ENCODE data around the gene AAK1.
A peak's percentile ranks its signal among the peaks of the same experiment; 100 is the strongest.

AAK1 gene

GRCh38 chr2:69489793-69490192 is 153.7 kb downstream of the AAK1 start:
- no peaks in the 10 kb centered on the region for H3K27me3 Mint-ChIP-seq
- peak overlapping the region; percentile 64 for H3K27ac Mint-ChIP-seq
- peaks cover 36% of the 10 kb centered on the region for H3K4me1 Mint-ChIP-seq (ENCODE audit: low read depth)
- no peak overlapping the region for H3K4me3 Mint-ChIP-seq
- no peaks in the 10 kb centered on the region for H3K9me3 Mint-ChIP-seq (ENCODE audit: low read depth)
- H3K36me3 Mint-ChIP-seq, result peaks cover 15% of the 10 kb centered on the region

GRCh38 chr2:69483696-69484095 is 159.8 kb downstream of the AAK1 start:
- Mint-ChIP-seq H3K4me1 (ENCODE audit: low read depth) (peaks cover 16% of the 10 kb centered on the region), H3K27me3 (no peaks in the 10 kb centered on the region), H3K4me3 (no peak overlapping the region), H3K9me3 (ENCODE audit: low read depth) (no peaks in the 10 kb centered on the region), H3K36me3 (peaks cover 19% of the 10 kb centered on the region), H3K27ac (no peak overlapping the region)

- H3K36me3 Mint-ChIP-seq, result peaks cover 15% of the 10 kb centered on the region
- peaks cover 22% of the 10 kb centered on the region for H3K4me1 Mint-ChIP-seq (ENCODE audit: low read depth)
Observed at GRCh38 chr2:69483024-69483423, 160.5 kb downstream of the AAK1 start.

GRCh38 chr2:69482471-69482870 is 161.1 kb downstream of the AAK1 start:
- Mint-ChIP-seq H3K27ac (peak overlapping the region; percentile 77), H3K27me3 (no peaks in the 10 kb centered on the region), H3K36me3 (peaks cover 17% of the 10 kb centered on the region)

More at GRCh38 chr2:69483024-69483423, 160.5 kb downstream of the AAK1 start:
- no peaks in the 10 kb centered on the region for H3K27me3 Mint-ChIP-seq
- H3K27ac Mint-ChIP-seq, result peak overlapping the region; percentile 55
- H3K9me3 Mint-ChIP-seq (ENCODE audit: low read depth), result no peaks in the 10 kb centered on the region
- H3K4me3 Mint-ChIP-seq, result no peak overlapping the region

GRCh38 chr2:69481421-69481820 is 162.1 kb downstream of the AAK1 start:
- H3K4me1 Mint-ChIP-seq (ENCODE audit: low read depth), result peaks cover 37% of the 10 kb centered on the region
- H3K36me3 Mint-ChIP-seq, result peaks cover 20% of the 10 kb centered on the region
- no peak overlapping the region for H3K4me3 Mint-ChIP-seq
- H3K27ac Mint-ChIP-seq, result peak overlapping the region; percentile 16
- H3K27me3 Mint-ChIP-seq, result no peaks in the 10 kb centered on the region
- no peaks in the 10 kb centered on the region for H3K9me3 Mint-ChIP-seq (ENCODE audit: low read depth)

More at GRCh38 chr2:69482471-69482870, 161.1 kb downstream of the AAK1 start:
- Mint-ChIP-seq H3K9me3 (ENCODE audit: low read depth) (no peaks in the 10 kb centered on the region), H3K4me1 (ENCODE audit: low read depth) (peaks cover 28% of the 10 kb centered on the region), H3K4me3 (no peak overlapping the region)

GRCh38 chr2:69477627-69478026 is 165.9 kb downstream of the AAK1 start:
- no peaks in the 10 kb centered on the region for H3K9me3 Mint-ChIP-seq (ENCODE audit: low read depth)
- H3K27me3 Mint-ChIP-seq, result no peaks in the 10 kb centered on the region
- H3K4me3 Mint-ChIP-seq, result no peak overlapping the region
- H3K4me1 Mint-ChIP-seq (ENCODE audit: low read depth), result peaks cover 37% of the 10 kb centered on the region
- H3K36me3 Mint-ChIP-seq, result peaks cover 18% of the 10 kb centered on the region
- peak overlapping the region; percentile 82 for H3K27ac Mint-ChIP-seq

- Mint-ChIP-seq H3K9me3 (ENCODE audit: low read depth) (no peaks in the 10 kb centered on the region), H3K36me3 (peaks cover 15% of the 10 kb centered on the region), H3K27me3 (no peaks in the 10 kb centered on the region), H3K27ac (peak overlapping the region; percentile 58), H3K4me3 (no peak overlapping the region), H3K4me1 (ENCODE audit: low read depth) (peaks cover 40% of the 10 kb centered on the region)
Observed at GRCh38 chr2:69474688-69475087, 168.9 kb downstream of the AAK1 start.

- Mint-ChIP-seq H3K4me3 (no peak overlapping the region), H3K36me3 (peaks cover 10% of the 10 kb centered on the region), H3K9me3 (ENCODE audit: low read depth) (no peaks in the 10 kb centered on the region), H3K4me1 (ENCODE audit: low read depth) (peaks cover 16% of the 10 kb centered on the region), H3K27ac (peak overlapping the region; percentile 77), H3K27me3 (no peaks in the 10 kb centered on the region)
Observed at GRCh38 chr2:69471793-69472192, 171.7 kb downstream of the AAK1 start.

- peak overlapping the region; percentile 46 for H3K27ac Mint-ChIP-seq
- H3K9me3 Mint-ChIP-seq (ENCODE audit: low read depth), result no peaks in the 10 kb centered on the region
- H3K36me3 Mint-ChIP-seq, result peaks cover 11% of the 10 kb centered on the region
- peaks cover 8% of the 10 kb centered on the region for H3K4me1 Mint-ChIP-seq (ENCODE audit: low read depth)
- no peak overlapping the region for H3K4me3 Mint-ChIP-seq
- no peaks in the 10 kb centered on the region for H3K27me3 Mint-ChIP-seq
Observed at GRCh38 chr2:69470911-69471310, 172.6 kb downstream of the AAK1 start.

GRCh38 chr2:69469784-69470183 is 173.8 kb downstream of the AAK1 start:
- H3K4me1 Mint-ChIP-seq (ENCODE audit: low read depth), result peaks cover 6% of the 10 kb centered on the region
- H3K36me3 Mint-ChIP-seq, result peaks cover 10% of the 10 kb centered on the region
- peak overlapping the region; percentile 46 for H3K27ac Mint-ChIP-seq

GRCh38 chr2:69469375-69469774 is 174.2 kb downstream of the AAK1 start:
- no peaks in the 10 kb centered on the region for H3K27me3 Mint-ChIP-seq
- no peaks in the 10 kb centered on the region for H3K9me3 Mint-ChIP-seq (ENCODE audit: low read depth)
- H3K4me1 Mint-ChIP-seq (ENCODE audit: low read depth), result peaks cover 6% of the 10 kb centered on the region
- H3K4me3 Mint-ChIP-seq, result no peak overlapping the region
- H3K27ac Mint-ChIP-seq, result peak overlapping the region; percentile 37
- peaks cover 10% of the 10 kb centered on the region for H3K36me3 Mint-ChIP-seq

More at GRCh38 chr2:69469784-69470183, 173.8 kb downstream of the AAK1 start:
- Mint-ChIP-seq H3K27me3 (no peaks in the 10 kb centered on the region), H3K9me3 (ENCODE audit: low read depth) (no peaks in the 10 kb centered on the region), H3K4me3 (no peak overlapping the region)

- H3K4me3 Mint-ChIP-seq, result no peak overlapping the region
- H3K4me1 Mint-ChIP-seq (ENCODE audit: low read depth), result peaks cover 7% of the 10 kb centered on the region
- H3K27me3 Mint-ChIP-seq, result no peaks in the 10 kb centered on the region
- H3K27ac Mint-ChIP-seq, result peak overlapping the region; percentile 1
- no peaks in the 10 kb centered on the region for H3K9me3 Mint-ChIP-seq (ENCODE audit: low read depth)
- H3K36me3 Mint-ChIP-seq, result peaks cover 15% of the 10 kb centered on the region
Observed at GRCh38 chr2:69466728-69467127, 176.8 kb downstream of the AAK1 start.

GRCh38 chr2:69465513-69466456 is 177.8 kb downstream of the AAK1 start:
- Mint-ChIP-seq H3K36me3 (peaks cover 15% of the 10 kb centered on the region), H3K4me3 (no peak overlapping the region), H3K27me3 (no peaks in the 10 kb centered on the region), H3K9me3 (ENCODE audit: low read depth) (no peaks in the 10 kb centered on the region), H3K4me1 (ENCODE audit: low read depth) (peaks cover 7% of the 10 kb centered on the region), H3K27ac (peak overlapping the region; percentile 41)

GRCh38 chr2:69464575-69464974 is 179.0 kb downstream of the AAK1 start:
- no peak overlapping the region for H3K27ac Mint-ChIP-seq
- H3K9me3 Mint-ChIP-seq (ENCODE audit: low read depth), result no peaks in the 10 kb centered on the region
- H3K27me3 Mint-ChIP-seq, result no peaks in the 10 kb centered on the region
- peaks cover 6% of the 10 kb centered on the region for H3K4me1 Mint-ChIP-seq (ENCODE audit: low read depth)
- H3K36me3 Mint-ChIP-seq, result peaks cover 15% of the 10 kb centered on the region
- H3K4me3 Mint-ChIP-seq, result no peak overlapping the region

- Mint-ChIP-seq H3K36me3 (peaks cover 15% of the 10 kb centered on the region), H3K4me3 (no peak overlapping the region), H3K27ac (no peak overlapping the region), H3K27me3 (no peaks in the 10 kb centered on the region), H3K4me1 (ENCODE audit: low read depth) (peaks cover 6% of the 10 kb centered on the region), H3K9me3 (ENCODE audit: low read depth) (no peaks in the 10 kb centered on the region)
Observed at GRCh38 chr2:69462780-69463179, 180.8 kb downstream of the AAK1 start.

Measured in activated naive CD8-positive, alpha-beta T cell (primary cell).